HepG2 (cell line): Measurements from ENCODE around the gene ZNF691. TPM values are rescaled to one million over a fixed set of nuclear protein-coding genes. Genes with fewer than 3 reads are reported as not detected.

Experiments used
- ADNP ChIP-seq: sonication (generic); formaldehyde crosslinking; IDR thresholded peaks from 2 replicates; pipeline ENCODE4 v1.4.0; 2020; ENCODE audit warnings: missing genetic modification reagents
- AGO1 ChIP-seq: fragments of 200-400 bp; formaldehyde crosslinking; IDR thresholded peaks from 2 replicates; pipeline ENCODE4 v1.6.1; 2017; ENCODE audit warnings: mild to moderate bottlenecking, low read depth, low read length, moderate library complexity; ENCODE audit not compliant: poor library complexity, severe bottlenecking
- ATF3 ChIP-seq: sonication (generic); formaldehyde crosslinking; IDR thresholded peaks from 2 replicates; pipeline ENCODE4 v1.4.0; 2020; ENCODE audit warnings: missing genetic modification reagents
- BCL6 ChIP-seq: IDR thresholded peaks from 2 replicates; pipeline ENCODE4 v1.6.1; 2016; ENCODE audit warnings: missing genetic modification reagents, missing compliant biosample characterization
- CC2D1A ChIP-seq: sonication (generic); formaldehyde crosslinking; IDR thresholded peaks from 2 replicates; pipeline ENCODE4 v1.8.1; 2023; ENCODE audit warnings: mild to moderate bottlenecking, missing genetic modification reagents
- DPF2 ChIP-seq: sonication (generic); formaldehyde crosslinking; IDR thresholded peaks from 2 replicates; pipeline ENCODE4 v1.4.0; 2020; ENCODE audit warnings: mild to moderate bottlenecking, low read depth, missing genetic modification reagents, borderline replicate concordance
- ELF1 ChIP-seq: sonication (generic); formaldehyde crosslinking; IDR thresholded peaks from 2 replicates; pipeline ENCODE4 v1.4.0; 2020; ENCODE audit warnings: missing genetic modification reagents
- ELF4 ChIP-seq: sonication (generic); formaldehyde crosslinking; IDR thresholded peaks from 2 replicates; pipeline ENCODE4 v1.5.0; 2020; ENCODE audit warnings: missing genetic modification reagents, mild to moderate bottlenecking, moderate library complexity, borderline replicate concordance
- GMEB1 ChIP-seq: sonication (generic); formaldehyde crosslinking; IDR thresholded peaks from 2 replicates; pipeline ENCODE4 v1.5.1; 2020; ENCODE audit warnings: missing genetic modification reagents, mild to moderate bottlenecking, borderline replicate concordance
- JUN ChIP-seq: sonication (generic); formaldehyde crosslinking; IDR thresholded peaks from 2 replicates; pipeline ENCODE4 v1.4.0; 2020; ENCODE audit warnings: mild to moderate bottlenecking, missing genetic modification reagents
- SKI ChIP-seq: fragments of 450-650 bp; IDR thresholded peaks from one replicate; pipeline ENCODE4 v1.6.1; 2018; ENCODE audit warnings: mild to moderate bottlenecking; ENCODE audit not compliant: partially characterized antibody
- THYN1 ChIP-seq: sonication (generic); formaldehyde crosslinking; IDR thresholded peaks from 2 replicates; pipeline ENCODE4 v1.8.1; 2023; ENCODE audit warnings: low read depth, mild to moderate bottlenecking, moderate library complexity, missing genetic modification reagents, borderline replicate concordance
- ZFP91 ChIP-seq: sonication (generic); formaldehyde crosslinking; IDR thresholded peaks from 2 replicates; pipeline ENCODE4 v1.9.0; 2022; ENCODE audit warnings: missing genetic modification reagents, mild to moderate bottlenecking, borderline replicate concordance
- ZNF180 ChIP-seq: sonication (generic); formaldehyde crosslinking; IDR thresholded peaks from 2 replicates; pipeline ENCODE4 v1.4.0; 2020; ENCODE audit warnings: low read depth, missing genetic modification reagents, borderline replicate concordance
- ZNF264 ChIP-seq: sonication (generic); formaldehyde crosslinking; IDR thresholded peaks from 2 replicates; pipeline ENCODE4 v1.4.0; 2020; ENCODE audit warnings: missing genetic modification reagents
- ZNF333 ChIP-seq: sonication (generic); formaldehyde crosslinking; IDR thresholded peaks from 2 replicates; pipeline ENCODE4 v1.4.0; 2020; ENCODE audit warnings: mild to moderate bottlenecking, missing genetic modification reagents, borderline replicate concordance
- ZNF749 ChIP-seq: sonication (generic); formaldehyde crosslinking; IDR thresholded peaks from 2 replicates; pipeline ENCODE4 v1.8.0; 2022; ENCODE audit warnings: mild to moderate bottlenecking, missing genetic modification reagents, moderate library complexity, borderline replicate concordance
- ZNF780A ChIP-seq: sonication (generic); formaldehyde crosslinking; IDR thresholded peaks from 2 replicates; pipeline ENCODE4 v1.8.0; 2022; ENCODE audit warnings: mild to moderate bottlenecking, missing genetic modification reagents, moderate library complexity
- polyA plus RNA-seq, 8 experiments: library from polyadenylated mRNA; depleted of rRNA in 3 of 8; stranded (reverse) in 7 of 8; unstranded in 1 of 8; fragments of >200 nt; fragmentation: Illumina TruSeq in 4 of 8; extraction: Trizol in 4 of 8; gene quantifications; 2 replicates each; pipeline versions ENCODE4 v1.2.1 to v1.2.3, GENCODE V29; 2011 to 2016; ENCODE audit warnings: low read depth in 4 of 8, missing spikeins in 1 of 8, mixed read lengths in 1 of 8; ENCODE audit not compliant: insufficient read depth in 1 of 8
- total RNA-seq, 5 experiments: library from RNA; depleted of rRNA; stranded (reverse); fragments of >200 nt; fragmentation: Illumina TruSeq; extraction: Trizol; gene quantifications; 2 replicates each; pipeline ENCODE4 v1.2.3, GENCODE V29; 2016; ENCODE audit warnings: low read depth in 1 of 5
- TF ChIP-seq, protein P1 (sequence below): sonication (generic); formaldehyde crosslinking; IDR thresholded peaks from 2 replicates; pipeline ENCODE4 v1.4.0; 2020; ENCODE audit warnings: missing genetic modification reagents
- TF ChIP-seq, protein P2 (sequence below), 2 experiments: fragments of 450-650 bp in 1 of 2; sonication (generic) in 1 of 2; formaldehyde crosslinking; IDR thresholded peaks; 2 replicates each; pipeline versions ENCODE4 v1.5.0 to v1.8.0; 2020 to 2022; ENCODE audit warnings: mild to moderate bottlenecking in 1 of 2, missing genetic modification reagents in 1 of 2
- TF ChIP-seq, protein P3 (sequence below), 2 experiments: sonication (generic) in 1 of 2; formaldehyde crosslinking in 1 of 2; IDR thresholded peaks; 2 replicates each; pipeline versions ENCODE4 v1.4.0 to v1.6.1; 2018 to 2020; ENCODE audit warnings: missing genetic modification reagents in 2 of 2, borderline replicate concordance in 1 of 2, low read depth in 1 of 2, mild to moderate bottlenecking in 1 of 2, missing biosample characterization in 1 of 2

The ZNF691 gene
- total and polyA plus RNA-seq, 2 of the 13 experiments (the other 11 are each of a cell fraction or from before 2014, with no cell fraction given) = 7.6 to 7.8 TPM

DNA sequence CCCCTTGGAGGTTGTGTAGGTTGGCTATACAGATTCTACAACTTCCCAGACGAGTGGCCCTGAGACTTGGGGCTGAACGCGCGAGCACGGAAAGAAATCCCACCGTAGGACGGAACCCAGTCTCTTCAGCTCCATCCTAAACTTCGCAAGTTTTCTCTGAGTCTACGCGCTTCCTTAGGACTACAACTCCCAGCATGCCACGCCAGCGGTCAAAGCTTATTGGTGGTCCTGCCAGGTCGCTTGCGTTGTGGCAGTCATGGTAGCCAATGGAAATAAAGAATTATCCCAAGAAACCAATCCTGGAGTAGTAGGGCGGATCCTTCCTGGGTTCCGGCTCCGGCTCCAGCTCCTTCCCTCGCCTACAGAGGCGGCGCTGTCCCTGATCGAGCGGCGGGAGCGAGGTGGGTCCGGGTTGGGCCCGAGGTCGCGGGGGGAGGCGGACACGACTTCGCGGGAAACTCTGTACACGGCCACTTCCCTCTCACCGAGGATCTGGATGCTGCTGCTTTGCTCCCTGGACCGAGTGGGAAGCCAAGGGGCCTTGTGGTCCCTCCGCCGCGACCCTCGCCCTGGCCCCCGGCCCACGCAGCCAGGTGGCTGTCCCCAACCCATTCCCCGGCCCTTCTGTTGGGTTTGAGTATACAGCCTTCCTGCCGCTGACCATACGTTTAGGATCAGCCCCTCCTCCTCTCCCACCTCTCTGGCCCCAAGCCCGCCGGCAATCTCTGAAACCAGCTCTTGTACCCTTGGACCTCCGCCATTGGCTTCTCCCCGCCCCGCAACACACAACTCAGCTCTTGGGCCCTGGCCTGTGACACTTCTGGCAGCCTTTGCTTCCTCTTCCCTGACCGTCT lies at the start of gene ZNF691 (continued):
- TF ChIP-seq GMEB1 (CRISPR knock-in tag) = peak; percentile 58; the same call in 1 of the 2 replicates
- no peak for TF ChIP-seq ADNP (CRISPR knock-in tag)
- no peak for TF ChIP-seq JUN (CRISPR knock-in tag)
- TF ChIP-seq ZNF749 = peak; percentile 76; the same call in 1 of the 2 replicates
- TF ChIP-seq AGO1 = no peak
- TF ChIP-seq BCL6 (CRISPR knock-in tag) = 0 out of 2 replicates have a peak, but pooled peaks have one; percentile 39
- TF ChIP-seq ELF4 = no peak
- no peak for TF ChIP-seq ATF3
- TF ChIP-seq, protein P1, sequence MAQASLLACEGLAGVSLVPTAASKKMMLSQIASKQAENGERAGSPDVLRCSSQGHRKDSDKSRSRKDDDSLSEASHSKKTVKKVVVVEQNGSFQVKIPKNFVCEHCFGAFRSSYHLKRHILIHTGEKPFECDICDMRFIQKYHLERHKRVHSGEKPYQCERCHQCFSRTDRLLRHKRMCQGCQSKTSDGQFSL = peak; percentile 34; the same call in 1 of the 2 replicates
- TF ChIP-seq ZFP91 = peak; percentile 85; the same call in 1 of the 2 replicates
- no peak for TF ChIP-seq DPF2 (CRISPR knock-in tag)
- TF ChIP-seq ZNF264 = no peak
- TF ChIP-seq CC2D1A (CRISPR knock-in tag) = no peak
- no peak for TF ChIP-seq ZNF333 (CRISPR knock-in tag)
- no peak for TF ChIP-seq THYN1 (CRISPR knock-in tag)
- TF ChIP-seq, protein P2, sequence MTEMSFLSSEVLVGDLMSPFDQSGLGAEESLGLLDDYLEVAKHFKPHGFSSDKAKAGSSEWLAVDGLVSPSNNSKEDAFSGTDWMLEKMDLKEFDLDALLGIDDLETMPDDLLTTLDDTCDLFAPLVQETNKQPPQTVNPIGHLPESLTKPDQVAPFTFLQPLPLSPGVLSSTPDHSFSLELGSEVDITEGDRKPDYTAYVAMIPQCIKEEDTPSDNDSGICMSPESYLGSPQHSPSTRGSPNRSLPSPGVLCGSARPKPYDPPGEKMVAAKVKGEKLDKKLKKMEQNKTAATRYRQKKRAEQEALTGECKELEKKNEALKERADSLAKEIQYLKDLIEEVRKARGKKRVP (CRISPR knock-in tag; IDR thresholded peaks at IDR 0.05) = no peak
- peak; percentile 87 for TF ChIP-seq ELF1 (CRISPR knock-in tag)
- no peak for TF ChIP-seq ZNF180 (CRISPR knock-in tag)
- no peak for TF ChIP-seq SKI
- no peak for TF ChIP-seq ZNF780A
- TF ChIP-seq, protein P3, sequence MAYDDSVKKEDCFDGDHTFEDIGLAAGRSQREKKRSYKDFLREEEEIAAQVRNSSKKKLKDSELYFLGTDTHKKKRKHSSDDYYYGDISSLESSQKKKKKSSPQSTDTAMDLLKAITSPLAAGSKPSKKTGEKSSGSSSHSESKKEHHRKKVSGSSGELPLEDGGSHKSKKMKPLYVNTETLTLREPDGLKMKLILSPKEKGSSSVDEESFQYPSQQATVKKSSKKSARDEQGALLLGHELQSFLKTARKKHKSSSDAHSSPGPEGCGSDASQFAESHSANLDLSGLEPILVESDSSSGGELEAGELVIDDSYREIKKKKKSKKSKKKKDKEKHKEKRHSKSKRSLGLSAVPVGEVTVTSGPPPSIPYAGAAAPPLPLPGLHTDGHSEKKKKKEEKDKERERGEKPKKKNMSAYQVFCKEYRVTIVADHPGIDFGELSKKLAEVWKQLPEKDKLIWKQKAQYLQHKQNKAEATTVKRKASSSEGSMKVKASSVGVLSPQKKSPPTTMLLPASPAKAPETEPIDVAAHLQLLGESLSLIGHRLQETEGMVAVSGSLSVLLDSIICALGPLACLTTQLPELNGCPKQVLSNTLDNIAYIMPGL (CRISPR knock-in tag; IDR thresholded peaks at IDR 0.05; ENCODE audit: borderline replicate concordance in 1 of 2, low read depth in 1 of 2) = peak; percentile 69 to 77
